CD14-positive monocyte (primary cell): ENCODE results near the gene SNX18. TPM values are rescaled to one million over a fixed set of nuclear protein-coding genes. Genes with fewer than 3 reads are reported as not detected.

Source experiments
- DNase-seq, 3 donors: peaks; one replicate each; pipeline ENCODE4 v3.0.0-alpha.2; 2011 to 2022
- H2AFZ ChIP-seq: 2 replicates; pipeline ENCODE4 v1.6.0; 2012; ENCODE audit warnings: mild to moderate bottlenecking, low read depth, low read length, inconsistent platforms; ENCODE audit not compliant: insufficient read depth, poor library complexity, severe bottlenecking
- H3K27ac ChIP-seq, 2 donors: 1 replicate in 1 of 2; 2 replicates in 1 of 2; pipeline ENCODE4 v1.5.1; 2012 to 2013; ENCODE audit warnings: low read length in 2 of 2, control low read depth in 1 of 2, inconsistent platforms in 1 of 2, low read depth in 1 of 2, mild to moderate bottlenecking in 1 of 2
- H3K27me3 ChIP-seq, 2 donors: one replicate each; pipeline versions ENCODE4 v1.6.0 to v1.6.1; 2011 to 2013; ENCODE audit warnings: low read length in 2 of 2; ENCODE audit not compliant: control insufficient read depth in 2 of 2, insufficient read depth in 2 of 2
- H3K36me3 ChIP-seq, 2 donors: replicated peaks in 1 of 2; 1 replicate in 1 of 2; 2 replicates in 1 of 2; pipeline versions ENCODE4 v1.5.1 to v1.6.1; 2012 to 2013; ENCODE audit warnings: low read length in 2 of 2, control low read depth in 1 of 2, inconsistent platforms in 1 of 2, mild to moderate bottlenecking in 1 of 2; ENCODE audit not compliant: insufficient read depth in 2 of 2, control insufficient read depth in 1 of 2
- H3K4me1 ChIP-seq, 2 donors: 1 replicate in 1 of 2; 2 replicates in 1 of 2; pipeline versions ENCODE4 v1.5.1 to v1.6.1; 2012 to 2013; ENCODE audit warnings: low read length in 2 of 2, control low read depth in 1 of 2, inconsistent platforms in 1 of 2, mild to moderate bottlenecking in 1 of 2, moderate library complexity in 1 of 2; ENCODE audit not compliant: insufficient read depth in 2 of 2, control insufficient read depth in 1 of 2
- H3K4me2 ChIP-seq: replicated peaks from 2 replicates; pipeline ENCODE3; 2012; ENCODE audit warnings: low read length, moderate library complexity, mild to moderate bottlenecking; ENCODE audit not compliant: poor library complexity, severe bottlenecking; ENCODE audit errors: extremely low read depth
- H3K4me3 ChIP-seq, 3 experiments: fragments of 200-600 bp in 1 of 3; sonication (generic) in 1 of 3; replicated peaks in 1 of 3; 1 replicate in 2 of 3; 2 replicates in 1 of 3; pipeline ENCODE4 v1.5.1; 2011 to 2013; ENCODE audit warnings: low read length in 3 of 3, mild to moderate bottlenecking in 3 of 3, control low read depth in 2 of 3, low read depth in 2 of 3, inconsistent platforms in 1 of 3, moderate library complexity in 1 of 3
- H3K79me2 ChIP-seq: 2 replicates; pipeline ENCODE4 v1.6.0; 2012; ENCODE audit warnings: mild to moderate bottlenecking, control low read depth, inconsistent platforms, low read length, moderate library complexity; ENCODE audit not compliant: insufficient read depth
- H3K9ac ChIP-seq: 2 replicates; pipeline ENCODE4 v1.6.0; 2017; ENCODE audit warnings: low read length, mild to moderate bottlenecking; ENCODE audit not compliant: insufficient read depth, poor library complexity, severe bottlenecking
- H3K9me3 ChIP-seq, 2 donors: replicated peaks in 1 of 2; 1 replicate in 1 of 2; 2 replicates in 1 of 2; pipeline versions ENCODE4 v1.5.1 to v1.6.1; 2012 to 2013; ENCODE audit warnings: low read length in 2 of 2, control low read depth in 1 of 2; ENCODE audit not compliant: control insufficient read depth in 1 of 2, insufficient read depth in 1 of 2
- H4K20me1 ChIP-seq: 2 replicates; pipeline ENCODE4 v1.6.0; 2012; ENCODE audit warnings: mild to moderate bottlenecking, low read length, control low read depth, moderate library complexity; ENCODE audit not compliant: insufficient read depth
- H3K27ac Mint-ChIP-seq, 7 donors: one replicate each; pipeline ENCODE4 v1.8.0; 2020; ENCODE audit warnings: mild to moderate bottlenecking in 7 of 7, mixed read lengths in 7 of 7, moderate library complexity in 6 of 7, inconsistent platforms in 2 of 7
- H3K27me3 Mint-ChIP-seq, 3 donors: one replicate each; pipeline ENCODE4 v1.8.0; 2021 to 2022; ENCODE audit warnings: low read depth in 3 of 3, mild to moderate bottlenecking in 3 of 3, mixed read lengths in 3 of 3, moderate library complexity in 3 of 3, inconsistent platforms in 1 of 3
- H3K36me3 Mint-ChIP-seq, 2 donors: one replicate each; pipeline ENCODE4 v1.8.0; 2020; ENCODE audit warnings: mixed read lengths in 2 of 2, inconsistent platforms in 1 of 2, mild to moderate bottlenecking in 1 of 2
- H3K4me1 Mint-ChIP-seq: one replicate; pipeline ENCODE4 v1.8.0; 2020; ENCODE audit warnings: mild to moderate bottlenecking, mixed read lengths
- H3K4me3 Mint-ChIP-seq, 2 donors: one replicate each; pipeline ENCODE4 v1.8.0; 2020; ENCODE audit warnings: mild to moderate bottlenecking in 2 of 2, mixed read lengths in 2 of 2, moderate library complexity in 1 of 2
- H3K9me3 Mint-ChIP-seq, 7 donors: one replicate each; pipeline ENCODE4 v1.8.0; 2020 to 2022; ENCODE audit warnings: mixed read lengths in 7 of 7, mild to moderate bottlenecking in 6 of 7, moderate library complexity in 6 of 7, inconsistent platforms in 2 of 7
- CTCF ChIP-seq: fragments of 200-600 bp; IDR thresholded peaks from one replicate; pipeline ENCODE4 v1.8.0; 2022; ENCODE audit warnings: antibody characterized with exemption, mild to moderate bottlenecking
- WGBS: methylation state at CpG from one replicate; pipeline ENCODE4 v1.1.5; 2013; ENCODE audit warnings: missing lambda C conversion rate; ENCODE audit not compliant: insufficient coverage; 5-methylcytosine and 5-hydroxymethylcytosine counted together
- intact Hi-C, 2 donors: fragments of 100-400 bp; cut with micrococcal nuclease; formaldehyde crosslinking; loops; one replicate each; pipeline versions ENCODE4 v1.15.0 to v1.15.1; 2023
- polyA plus RNA-seq, 3 donors: library from polyadenylated mRNA; depleted of rRNA in 1 of 3; unstranded in 2 of 3; stranded (reverse) in 1 of 3; fragments of 300-500 nt in 2 of 3; fragments of >200 nt in 1 of 3; fragmentation: Illumina TruSeq in 2 of 3; gene quantifications; 1 replicate in 2 of 3; 2 replicates in 1 of 3; pipeline ENCODE4 v1.2.3, GENCODE V29; 2012 to 2021

SNX18 gene
- polyA plus RNA-seq, 3 donors, result 6.8 to 33.3 (median 12.4) TPM

- no peak overlapping the region for H3K4me3 ChIP-seq
- DNase-seq, result no peak
- H3K27me3 ChIP-seq, result no peaks in the 10 kb centered on the region
- H3K36me3 ChIP-seq, result peaks cover 22 to 59% of the 10 kb centered on the region in 2 donors
- H2AFZ ChIP-seq, result no peak overlapping the region
- H3K9ac ChIP-seq, result no peak overlapping the region
- no peaks in the 10 kb centered on the region for H3K9me3 ChIP-seq
- peak overlapping the region in 5 of 7 donors; percentile 16 to 90 (median 54) for H3K27ac Mint-ChIP-seq
- H3K27me3 Mint-ChIP-seq, result peaks cover 0 to 2% (median 0%) of the 10 kb centered on the region in 3 donors
- WGBS, result 97% methylated on average over 8 of the region's 12 CpGs
- H3K9me3 Mint-ChIP-seq, result peaks cover 0 to 1% (median 0%) of the 10 kb centered on the region in 7 donors
- TF ChIP-seq CTCF, result no peak
- peaks cover 39 to 66% of the 10 kb centered on the region in 2 donors for H3K36me3 Mint-ChIP-seq
- intact Hi-C loops, result no loop called here
- H3K4me2 ChIP-seq, result no peak overlapping the region
- peaks cover 100% of the 10 kb centered on the region for H3K79me2 ChIP-seq
- H4K20me1 ChIP-seq, result peaks cover 100% of the 10 kb centered on the region
- H3K27ac ChIP-seq, result peak overlapping the region in 1 of 2 donors; percentile 59
- H3K4me1 Mint-ChIP-seq, result peaks cover 49% of the 10 kb centered on the region
- no peak overlapping the region for H3K4me3 Mint-ChIP-seq
- H3K4me1 ChIP-seq, result peaks cover 4 to 23% of the 10 kb centered on the region in 2 donors
Measured at GRCh38 chr5:54541823-54542783, 24.5 kb downstream of the SNX18 start.

- Histone ChIP-seq H3K79me2 (peaks cover 100% of the 10 kb centered on the region), H3K27me3 (no peaks in the 10 kb centered on the region), H3K9ac (no peak overlapping the region), H2AFZ (no peak overlapping the region), H4K20me1 (peaks cover 100% of the 10 kb centered on the region), H3K36me3 (peaks cover 30 to 78% of the 10 kb centered on the region in 2 donors), H3K4me2 (no peak overlapping the region), H3K4me3 (no peak overlapping the region), H3K4me1 (peaks cover 4 to 22% of the 10 kb centered on the region in 2 donors), H3K9me3 (no peaks in the 10 kb centered on the region), H3K27ac (peak overlapping the region in 1 of 2 donors; percentile 38)
- peaks cover 54 to 83% of the 10 kb centered on the region in 2 donors for H3K36me3 Mint-ChIP-seq
- H3K9me3 Mint-ChIP-seq, result peaks cover 0 to 1% (median 0%) of the 10 kb centered on the region in 7 donors
- no peak for DNase-seq
- intact Hi-C loops, result no loop called here
- peaks cover 50% of the 10 kb centered on the region for H3K4me1 Mint-ChIP-seq
- WGBS, result no CpG with 5 or more reads among the region's 4 CpGs
- H3K27me3 Mint-ChIP-seq, result peaks cover 0 to 2% (median 0%) of the 10 kb centered on the region in 3 donors
- H3K4me3 Mint-ChIP-seq, result no peak overlapping the region
- peak overlapping the region in 6 of 7 donors; percentile 3 to 77 (median 19) for H3K27ac Mint-ChIP-seq
- no peak for TF ChIP-seq CTCF
Measured at GRCh38 chr5:54544044-54544443, 26.5 kb downstream of the SNX18 start.
